IMR-90 (cell line): Measurements from ENCODE around the gene TSHB. TPM values are rescaled to one million over a fixed set of nuclear protein-coding genes. Genes with fewer than 3 reads are reported as not detected.

ENCODE experiments used
- ATAC-seq: fragments of 200-7000 bp; cut with Tn5 transposase; 2 replicates; pipeline ENCODE4 v1.9.1; 2020; ENCODE audit warnings: low read depth, mild to moderate bottlenecking, moderate library complexity
- BruUV-seq: library from RNA; stranded (reverse); fragments of 400-500 nt; replicated peaks from 2 replicates; lab custom pipeline; 2021; lab: Mats Ljungman, UMichigan
- CTCF ChIA-PET: fragments of 300-600 bp; formaldehyde crosslinking; extraction: SDS; loops from one replicate; lab custom pipeline; 2021; ENCODE audit warnings: antibody characterized with exemption; lab: Yijun Ruan, JAX
- POLR2A ChIA-PET: fragments of 300-600 bp; sonication (Branson Sonifier 250); formaldehyde crosslinking; loops from one replicate; lab custom pipeline; 2022; ENCODE audit warnings: antibody characterized with exemption; ENCODE audit not compliant: unreplicated experiment; lab: Charles Lee
- DNase-seq: peaks from one replicate; pipeline ENCODE4 v3.0.0; 2013
- H2AFZ ChIP-seq: replicated peaks from 2 replicates; pipeline ENCODE3; 2013; ENCODE audit warnings: low read length, mild to moderate bottlenecking; ENCODE audit not compliant: poor library complexity
- H2AK5ac ChIP-seq: 2 replicates; pipeline ENCODE4 v1.6.1; 2013; ENCODE audit warnings: low read depth, low read length, inconsistent platforms
- H2AK9ac ChIP-seq: replicated peaks from 2 replicates; pipeline ENCODE3; 2013; ENCODE audit warnings: mild to moderate bottlenecking, low read depth, low read length, moderate library complexity; ENCODE audit not compliant: poor library complexity
- H2BK120ac ChIP-seq: 2 replicates; pipeline ENCODE4 v1.6.1; 2013; ENCODE audit warnings: low read depth, low read length, inconsistent platforms
- H2BK15ac ChIP-seq: 3 replicates; pipeline ENCODE4 v1.6.1; 2013; ENCODE audit warnings: low read depth, low read length, inconsistent platforms
- H2BK20ac ChIP-seq: 2 replicates; pipeline ENCODE4 v1.6.1; 2013; ENCODE audit warnings: low read depth, mild to moderate bottlenecking, inconsistent platforms, low read length, moderate library complexity
- H2BK5ac ChIP-seq: 2 replicates; pipeline ENCODE4 v1.6.1; 2013; ENCODE audit warnings: mild to moderate bottlenecking, low read depth, low read length, inconsistent platforms; ENCODE audit not compliant: poor library complexity, severe bottlenecking
- H3K14ac ChIP-seq: replicated peaks from 2 replicates; pipeline ENCODE4 v1.6.1; 2013; ENCODE audit warnings: low read depth, low read length, inconsistent platforms
- H3K18ac ChIP-seq: 2 replicates; pipeline ENCODE4 v1.6.1; 2013; ENCODE audit warnings: low read depth, low read length, control low read depth
- H3K23ac ChIP-seq: 2 replicates; pipeline ENCODE4 v1.6.1; 2013; ENCODE audit warnings: low read depth, low read length, inconsistent platforms
- H3K27ac ChIP-seq: 2 replicates; pipeline ENCODE4 v1.5.1; 2013; ENCODE audit warnings: mild to moderate bottlenecking, control low read depth, low read length; ENCODE audit not compliant: insufficient read depth
- H3K27me3 ChIP-seq: 2 replicates; pipeline ENCODE4 v1.6.1; 2013; ENCODE audit warnings: low read length; ENCODE audit not compliant: control insufficient read depth, insufficient read depth
- H3K36me3 ChIP-seq: 2 replicates; pipeline ENCODE4 v1.6.1; 2013; ENCODE audit warnings: low read length, mixed read lengths; ENCODE audit not compliant: control insufficient read depth, insufficient read depth
- H3K4ac ChIP-seq: 2 replicates; pipeline ENCODE4 v1.6.1; 2013; ENCODE audit warnings: low read depth, low read length, inconsistent platforms
- H3K4me1 ChIP-seq: 2 replicates; pipeline ENCODE4 v1.6.1; 2013; ENCODE audit warnings: low read length, mixed read lengths; ENCODE audit not compliant: control insufficient read depth, insufficient read depth
- H3K4me2 ChIP-seq: 2 replicates; pipeline ENCODE4 v1.6.1; 2013; ENCODE audit warnings: low read depth, mild to moderate bottlenecking, control low read depth, low read length, moderate library complexity
- H3K4me3 ChIP-seq: 2 replicates; pipeline ENCODE4 v1.5.1; 2013; ENCODE audit warnings: low read depth, mild to moderate bottlenecking, control low read depth, low read length, moderate library complexity; ENCODE audit not compliant: insufficient read depth
- H3K56ac ChIP-seq: 2 replicates; pipeline ENCODE4 v1.6.1; 2013; ENCODE audit warnings: low read length, inconsistent platforms; ENCODE audit not compliant: insufficient read depth; ENCODE audit errors: extremely low read depth
- H3K79me1 ChIP-seq, 2 experiments: 2 replicates each; pipeline ENCODE4 v1.6.1; 2013; ENCODE audit warnings: low read length in 2 of 2, inconsistent platforms in 1 of 2, low read depth in 1 of 2
- H3K9ac ChIP-seq: 2 replicates; pipeline ENCODE4 v1.6.1; 2013; ENCODE audit warnings: low read depth, low read length, control low read depth
- H3K9me1 ChIP-seq: 2 replicates; pipeline ENCODE4 v1.6.1; 2013; ENCODE audit warnings: low read length, inconsistent platforms; ENCODE audit not compliant: insufficient read depth
- H3K9me3 ChIP-seq: 2 replicates; pipeline ENCODE4 v1.6.1; 2013; ENCODE audit warnings: low read length; ENCODE audit not compliant: control insufficient read depth, insufficient read depth
- H4K20me1 ChIP-seq: 2 replicates; pipeline ENCODE4 v1.6.1; 2013; ENCODE audit warnings: low read length, inconsistent platforms; ENCODE audit not compliant: insufficient read depth
- H4K5ac ChIP-seq: 2 replicates; pipeline ENCODE4 v1.6.1; 2013; ENCODE audit warnings: mild to moderate bottlenecking, low read depth, low read length, control low read depth
- H4K8ac ChIP-seq, 2 experiments: 2 replicates each; pipeline ENCODE4 v1.6.1; 2013; ENCODE audit warnings: low read depth in 2 of 2, low read length in 2 of 2, control low read depth in 1 of 2, inconsistent platforms in 1 of 2
- H4K91ac ChIP-seq: 2 replicates; pipeline ENCODE4 v1.6.1; 2013; ENCODE audit warnings: low read depth, low read length, inconsistent platforms; ENCODE audit not compliant: insufficient read depth
- BHLHE40 ChIP-seq: fragments of 150-350 bp; IDR thresholded peaks from 2 replicates; pipeline ENCODE4 v1.6.1; 2016; ENCODE audit warnings: mild to moderate bottlenecking, low read depth, low read length
- CHD1 ChIP-seq: IDR thresholded peaks from 2 replicates; pipeline ENCODE4 v1.6.1; 2012; ENCODE audit warnings: low read depth, low read length, improper control_type of control experiment
- FOS ChIP-seq: fragments of 150-350 bp; IDR thresholded peaks from 2 replicates; pipeline ENCODE4 v1.6.1; 2016; ENCODE audit warnings: low read depth, low read length
- MAFK ChIP-seq: IDR thresholded peaks from 2 replicates; pipeline ENCODE4 v1.6.1; 2012; ENCODE audit warnings: low read depth, low read length, improper control_type of control experiment
- MXI1 ChIP-seq: IDR thresholded peaks from 2 replicates; pipeline ENCODE4 v1.6.1; 2012; ENCODE audit warnings: low read depth, mild to moderate bottlenecking, low read length, moderate library complexity, borderline replicate concordance
- RAD21 ChIP-seq: IDR thresholded peaks from 2 replicates; pipeline ENCODE4 v1.6.1; 2012; ENCODE audit warnings: low read length, improper control_type of control experiment
- RCOR1 ChIP-seq: IDR thresholded peaks from 2 replicates; pipeline ENCODE4 v1.6.1; 2012; ENCODE audit warnings: mild to moderate bottlenecking, low read length, improper control_type of control experiment; ENCODE audit not compliant: insufficient replicate concordance
- RFX5 ChIP-seq: IDR thresholded peaks from 2 replicates; pipeline ENCODE4 v1.8.0; 2012; ENCODE audit warnings: low read depth, mild to moderate bottlenecking, low read length, moderate library complexity
- SMC3 ChIP-seq: fragments of 150-350 bp; IDR thresholded peaks from 2 replicates; pipeline ENCODE4 v1.6.1; 2016; ENCODE audit warnings: low read depth, mild to moderate bottlenecking, antibody characterized with exemption, low read length, moderate library complexity
- USF2 ChIP-seq: fragments of 150-350 bp; IDR thresholded peaks from 2 replicates; pipeline ENCODE4 v1.6.1; 2017; ENCODE audit warnings: mild to moderate bottlenecking, antibody characterized with exemption, low read length, low read depth
- WGBS, 2 experiments: methylation state at CpG; one replicate each; pipeline versions ENCODE4 v1.1.5 to v1.1.7; 2013; ENCODE audit warnings: missing lambda C conversion rate in 2 of 2; ENCODE audit not compliant: insufficient read length in 1 of 2; ENCODE audit errors: extremely low coverage in 2 of 2; 5-methylcytosine and 5-hydroxymethylcytosine counted together
- dilution Hi-C: fragments of 300-500 bp; cut with HindIII; formaldehyde crosslinking; loops from one replicate; pipeline ENCODE4 v1.14.3; 2018; ENCODE audit warnings: low sequenced_read_pairs; ENCODE audit not compliant: unreplicated experiment
- in situ Hi-C: fragments of 300-500 bp; cut with MboI; formaldehyde crosslinking; loops from 3 replicates; pipeline ENCODE4 v1.14.3; 2019; ENCODE audit warnings: low sequenced_read_pairs, inconsistent platforms, mixed read lengths
- intact Hi-C: fragments of 100-400 bp; cut with micrococcal nuclease; formaldehyde crosslinking; loops from 2 replicates; pipeline ENCODE4 v1.10.0; 2022
- polyA plus RNA-seq, 3 experiments: library from polyadenylated mRNA; depleted of rRNA; stranded (reverse); fragments of >200 nt; gene quantifications; 2 replicates each; pipeline ENCODE4 v1.2.3, GENCODE V29; 2012; ENCODE audit warnings: low replicate concordance in 1 of 3
- total RNA-seq: library from RNA; depleted of rRNA; stranded (reverse); fragments of >200 nt; gene quantifications from 2 replicates; pipeline ENCODE4 v1.2.3, GENCODE V29; 2012
- TF ChIP-seq, protein P1 (sequence below): conservative IDR thresholded peaks from 2 replicates; pipeline ENCODE4 v1.5.1; 2012; ENCODE audit warnings: mild to moderate bottlenecking, low read depth, low read length, improper control_type of control experiment

Gene TSHB
- total and polyA plus RNA-seq, 2 of the 4 experiments (the other 2 are of a cell fraction): not detected

DNA sequence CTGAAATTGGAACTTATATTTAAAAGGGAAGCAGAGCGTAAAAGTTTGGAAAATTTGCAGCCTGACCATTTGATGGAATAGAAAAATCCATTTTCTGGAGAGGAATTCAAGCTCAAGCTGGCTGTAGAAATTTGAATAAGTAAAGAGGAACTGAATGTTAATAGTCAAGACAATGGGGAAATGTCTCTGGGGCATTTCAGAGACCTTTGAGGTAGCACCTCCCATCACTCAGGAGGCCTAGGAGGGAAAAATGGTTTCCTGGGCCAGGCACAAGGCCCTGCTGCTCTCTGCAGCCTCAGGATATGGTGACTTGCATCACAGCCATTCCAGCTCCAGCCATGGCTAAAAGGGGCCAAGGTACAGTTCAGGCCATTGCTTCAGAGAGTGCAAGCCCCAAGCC is 17.6 kb upstream of the TSHB start:
- no peak overlapping the region for H3K56ac ChIP-seq
- dilution Hi-C loops: no loop called here
- CTCF ChIA-PET: no interaction called here

More for the DNA sequence above, 17.6 kb upstream of the TSHB start:
- Histone ChIP-seq H3K4ac (no peak overlapping the region), H3K14ac (no peak overlapping the region), H3K18ac (no peak overlapping the region), H3K27me3 (no peaks in the 10 kb centered on the region), H3K79me1 (no peaks in the 10 kb centered on the region), H3K9ac (no peak overlapping the region), H2BK5ac (no peak overlapping the region), H2BK120ac (no peak overlapping the region), H3K9me1 (no peaks in the 10 kb centered on the region), H3K4me1 (no peaks in the 10 kb centered on the region), H3K36me3 (no peaks in the 10 kb centered on the region), H3K4me2 (no peak overlapping the region), H4K8ac (no peak overlapping the region), H3K9me3 (no peaks in the 10 kb centered on the region), H4K20me1 (no peaks in the 10 kb centered on the region), H2AK5ac (no peak overlapping the region), H2BK20ac (no peak overlapping the region), H3K27ac (no peak overlapping the region), H4K91ac (no peak overlapping the region), H4K5ac (no peak overlapping the region), H2AK9ac (no peak overlapping the region), H3K23ac (no peak overlapping the region), H2BK15ac (no peak overlapping the region), H3K4me3 (no peak overlapping the region), H2AFZ (no peak overlapping the region)
- DNase-seq (no peak), ATAC-seq (no peak)
- in situ Hi-C loops: no loop called here
- no peak for TF ChIP-seq MXI1
- TF ChIP-seq MAFK: no peak
- no peak for TF ChIP-seq FOS
- no peak for TF ChIP-seq RFX5
- TF ChIP-seq CHD1: no peak
- TF ChIP-seq, protein P1, sequence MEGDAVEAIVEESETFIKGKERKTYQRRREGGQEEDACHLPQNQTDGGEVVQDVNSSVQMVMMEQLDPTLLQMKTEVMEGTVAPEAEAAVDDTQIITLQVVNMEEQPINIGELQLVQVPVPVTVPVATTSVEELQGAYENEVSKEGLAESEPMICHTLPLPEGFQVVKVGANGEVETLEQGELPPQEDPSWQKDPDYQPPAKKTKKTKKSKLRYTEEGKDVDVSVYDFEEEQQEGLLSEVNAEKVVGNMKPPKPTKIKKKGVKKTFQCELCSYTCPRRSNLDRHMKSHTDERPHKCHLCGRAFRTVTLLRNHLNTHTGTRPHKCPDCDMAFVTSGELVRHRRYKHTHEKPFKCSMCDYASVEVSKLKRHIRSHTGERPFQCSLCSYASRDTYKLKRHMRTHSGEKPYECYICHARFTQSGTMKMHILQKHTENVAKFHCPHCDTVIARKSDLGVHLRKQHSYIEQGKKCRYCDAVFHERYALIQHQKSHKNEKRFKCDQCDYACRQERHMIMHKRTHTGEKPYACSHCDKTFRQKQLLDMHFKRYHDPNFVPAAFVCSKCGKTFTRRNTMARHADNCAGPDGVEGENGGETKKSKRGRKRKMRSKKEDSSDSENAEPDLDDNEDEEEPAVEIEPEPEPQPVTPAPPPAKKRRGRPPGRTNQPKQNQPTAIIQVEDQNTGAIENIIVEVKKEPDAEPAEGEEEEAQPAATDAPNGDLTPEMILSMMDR: no peak
- no peak for TF ChIP-seq RCOR1
- TF ChIP-seq RAD21: no peak
- TF ChIP-seq USF2: no peak
- TF ChIP-seq SMC3: no peak
- no peak for TF ChIP-seq BHLHE40
- intact Hi-C loops: no loop called here
- no TSS peak for BruUV-seq
- POLR2A ChIA-PET: no interaction called here
- WGBS, 2 experiments: no CpG with 5 or more reads among the region's 1 CpG
